WTC11 (cell line): ENCODE measurements around the gene KLK11.

ENCODE experiments used
- ATF6 ChIP-seq: sonication (generic); formaldehyde crosslinking; IDR thresholded peaks from 2 replicates; pipeline ENCODE4 v1.8.1; 2023; ENCODE audit warnings: mild to moderate bottlenecking, missing genetic modification reagents
- CTCF ChIP-seq: fragments of 200-600 bp; IDR thresholded peaks from 2 replicates; pipeline ENCODE4 v1.8.0; 2022; ENCODE audit warnings: antibody characterized with exemption
- NFATC4 ChIP-seq: fragments of 250-450 bp; sonication (Bioruptor Pico); IDR thresholded peaks from 2 replicates; pipeline ENCODE4 v1.9.0; 2021; ENCODE audit warnings: mild to moderate bottlenecking

- TF ChIP-seq ATF6 (CRISPR knock-in tag) (no peak), CTCF (no peak), NFATC4 (no peak)
Observed at GRCh38 chr19:51027126-51027806, 850 bp upstream of the KLK11 start.
